Liver (tissue), 9 donors: Measurements from ENCODE around the gene PACSIN2. TPM values are rescaled to one million over a fixed set of nuclear protein-coding genes. Genes with fewer than 3 reads are reported as not detected.
A peak's percentile ranks its signal among the peaks of the same experiment; 100 is the strongest.

ENCODE experiments used
- DNase-seq: peaks from one replicate; pipeline ENCODE4 v3.0.0-alpha.2; 2017; ENCODE audit warnings: low spot score
- H3K27ac ChIP-seq, 2 donors: one replicate each; pipeline ENCODE4 v1.7.0; 2013; ENCODE audit warnings: inconsistent platforms in 2 of 2, low read length in 2 of 2, control low read depth in 1 of 2, low read depth in 1 of 2, mild to moderate bottlenecking in 1 of 2
- H3K27me3 ChIP-seq, 4 donors: one replicate each; pipeline versions ENCODE4 v1.6.1 to v1.7.0; 2013; ENCODE audit warnings: low read length in 3 of 4, inconsistent platforms in 1 of 4, mild to moderate bottlenecking in 1 of 4, moderate library complexity in 1 of 4; ENCODE audit not compliant: control insufficient read depth in 4 of 4, insufficient read depth in 4 of 4
- H3K36me3 ChIP-seq, 4 donors: one replicate each; pipeline versions ENCODE4 v1.6.1 to v1.7.0; 2013; ENCODE audit warnings: low read length in 3 of 4, mild to moderate bottlenecking in 3 of 4, low read depth in 1 of 4, moderate library complexity in 1 of 4; ENCODE audit not compliant: control insufficient read depth in 4 of 4, insufficient read depth in 3 of 4
- H3K4me1 ChIP-seq, 4 donors: one replicate each; pipeline versions ENCODE4 v1.6.1 to v1.7.0; 2013; ENCODE audit warnings: low read length in 3 of 4, mild to moderate bottlenecking in 3 of 4, moderate library complexity in 1 of 4; ENCODE audit not compliant: control insufficient read depth in 4 of 4, insufficient read depth in 4 of 4
- H3K4me3 ChIP-seq, 3 donors: one replicate each; pipeline versions ENCODE4 v1.6.1 to v1.7.0; 2013; ENCODE audit warnings: low read length in 3 of 3, control low read depth in 1 of 3, low read depth in 1 of 3, mild to moderate bottlenecking in 1 of 3
- H3K9ac ChIP-seq, 2 donors: one replicate each; pipeline ENCODE4 v1.7.0; 2013; ENCODE audit warnings: low read length in 2 of 2, mild to moderate bottlenecking in 2 of 2, moderate library complexity in 2 of 2, control low read depth in 1 of 2, low read depth in 1 of 2
- H3K9me3 ChIP-seq, 4 donors: one replicate each; pipeline versions ENCODE4 v1.6.1 to v1.7.0; 2013; ENCODE audit warnings: low read length in 3 of 4; ENCODE audit not compliant: control insufficient read depth in 4 of 4
- EGR1 ChIP-seq, 2 donors: IDR thresholded peaks; 2 replicates each; pipeline ENCODE4 v1.6.1; 2016 to 2018; ENCODE audit warnings: antibody characterized with exemption in 2 of 2, low read depth in 2 of 2
- FOXA1 ChIP-seq: IDR thresholded peaks from 2 replicates; pipeline ENCODE4 v1.6.1; 2016; ENCODE audit warnings: antibody characterized with exemption
- FOXA2 ChIP-seq: IDR thresholded peaks from 2 replicates; pipeline ENCODE4 v1.6.1; 2016; ENCODE audit warnings: antibody characterized with exemption
- GABPA ChIP-seq, 2 donors: IDR thresholded peaks in 1 of 2; conservative IDR thresholded peaks in 1 of 2; 2 replicates each; pipeline ENCODE4 v1.6.1; 2016; ENCODE audit warnings: antibody characterized with exemption in 2 of 2, mild to moderate bottlenecking in 1 of 2, moderate library complexity in 1 of 2
- HNF4A ChIP-seq, 2 donors: conservative IDR thresholded peaks; 2 replicates each; pipeline ENCODE4 v1.6.1; 2016; ENCODE audit warnings: antibody characterized with exemption in 2 of 2, mild to moderate bottlenecking in 2 of 2
- HNF4G ChIP-seq: IDR thresholded peaks from 2 replicates; pipeline ENCODE4 v1.6.1; 2016; ENCODE audit warnings: antibody characterized with exemption
- JUND ChIP-seq, 2 donors: IDR thresholded peaks; 2 replicates each; pipeline ENCODE4 v1.6.1; 2016; ENCODE audit warnings: antibody characterized with exemption in 2 of 2
- NR2F2 ChIP-seq: IDR thresholded peaks from 2 replicates; pipeline ENCODE4 v1.6.1; 2016; ENCODE audit warnings: antibody characterized with exemption
- RAD21 ChIP-seq, 2 donors: IDR thresholded peaks; 2 replicates each; pipeline ENCODE4 v1.6.1; 2016; ENCODE audit warnings: antibody characterized with exemption in 2 of 2, mild to moderate bottlenecking in 2 of 2
- RXRA ChIP-seq, 2 donors: IDR thresholded peaks; 2 replicates each; pipeline ENCODE4 v1.6.1; 2017 to 2018; ENCODE audit warnings: antibody characterized with exemption in 2 of 2, mild to moderate bottlenecking in 1 of 2
- SP1 ChIP-seq: IDR thresholded peaks from 2 replicates; pipeline ENCODE4 v1.6.1; 2018; ENCODE audit warnings: antibody characterized with exemption, mild to moderate bottlenecking
- TAF1 ChIP-seq: conservative IDR thresholded peaks from 2 replicates; pipeline ENCODE4 v1.6.1; 2016; ENCODE audit warnings: antibody characterized with exemption, mild to moderate bottlenecking
- YY1 ChIP-seq: IDR thresholded peaks from 2 replicates; pipeline ENCODE4 v1.6.1; 2016; ENCODE audit warnings: antibody characterized with exemption, mild to moderate bottlenecking
- WGBS: extraction: QIAGEN DNeasy Blood & Tissue Kit; methylation state at CpG from one replicate; pipeline ENCODE4 v1.1.7; 2013; 5-methylcytosine and 5-hydroxymethylcytosine counted together
- polyA plus RNA-seq, 2 donors: library from polyadenylated mRNA; stranded (reverse) in 1 of 2; unstranded in 1 of 2; fragments of 200-250 nt in 1 of 2; fragments of >200 nt in 1 of 2; fragmentation: Nextera tagmentation in 1 of 2; extraction: Ambion mirVana in 1 of 2; gene quantifications; one replicate each; pipeline versions ENCODE4 v1.2.1 to v1.2.3, GENCODE V29; 2013 to 2015
- total RNA-seq, 2 donors: library from RNA; depleted of rRNA; stranded (reverse); fragments of >200 nt; gene quantifications; one replicate each; pipeline ENCODE4 v1.2.3, GENCODE V29; 2014
- TF ChIP-seq, protein P1 (sequence below): IDR thresholded peaks from 2 replicates; pipeline ENCODE4 v1.6.1; 2016; ENCODE audit warnings: antibody characterized with exemption
- TF ChIP-seq, protein P2 (sequence below): IDR thresholded peaks from 2 replicates; pipeline ENCODE4 v1.6.1; 2016; ENCODE audit warnings: antibody characterized with exemption
- TF ChIP-seq, protein P3 (sequence below): IDR thresholded peaks from 2 replicates; pipeline ENCODE4 v1.6.1; 2016; ENCODE audit warnings: antibody characterized with exemption
- TF ChIP-seq, protein P4 (sequence below): fragments of 150-350 bp; IDR thresholded peaks from 2 replicates; pipeline ENCODE4 v1.5.1; 2017; ENCODE audit warnings: improper control_type of control experiment, low read depth, low read length; ENCODE audit not compliant: missing input control
- TF ChIP-seq, protein P5 (sequence below): IDR thresholded peaks from 2 replicates; pipeline ENCODE4 v1.6.1; 2016; ENCODE audit warnings: antibody characterized with exemption, mild to moderate bottlenecking
- donor health status: healthy.
- donor health status: healthy.
- donor health status: healthy.
- donor health status: healthy.
- donor health status: healthy.

The PACSIN2 gene
- total and polyA plus RNA-seq, 4 donors: 9.1 to 31.4 (median 17.0) TPM

DNA sequence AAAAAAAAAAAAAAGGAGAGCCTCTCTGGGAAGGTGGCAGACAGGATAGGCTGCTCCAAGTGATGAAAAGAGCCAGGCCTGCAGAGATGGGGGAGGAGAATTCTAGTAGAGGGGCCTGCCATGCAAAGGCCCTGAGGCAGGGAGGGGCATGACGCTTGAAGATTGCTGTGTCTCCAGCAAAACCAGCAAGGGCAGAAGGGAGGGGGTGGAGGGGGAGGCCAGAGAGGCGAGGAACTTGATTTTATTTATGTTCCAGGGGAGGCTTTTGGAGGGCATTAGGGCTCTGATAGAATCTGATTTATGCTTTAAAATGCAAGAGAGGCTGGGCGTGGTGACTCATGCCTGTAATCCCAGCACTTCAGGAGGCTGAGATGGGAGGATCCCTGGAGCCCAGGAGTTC lies 16.7 kb upstream of the PACSIN2 start:
- no peak overlapping the region for H3K27ac ChIP-seq
- H3K27me3 ChIP-seq: no peaks in the 10 kb centered on the region
- H3K36me3 ChIP-seq: no peaks in the 10 kb centered on the region
- H3K4me3 ChIP-seq: no peak overlapping the region
- H3K9ac ChIP-seq: no peak overlapping the region
- WGBS: 76% methylated on average over 3 of the region's 3 CpGs
- TF ChIP-seq, protein P1, sequence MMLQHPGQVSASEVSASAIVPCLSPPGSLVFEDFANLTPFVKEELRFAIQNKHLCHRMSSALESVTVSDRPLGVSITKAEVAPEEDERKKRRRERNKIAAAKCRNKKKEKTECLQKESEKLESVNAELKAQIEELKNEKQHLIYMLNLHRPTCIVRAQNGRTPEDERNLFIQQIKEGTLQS: no peak
- TF ChIP-seq YY1: no peak
- no peaks in the 10 kb centered on the region for H3K9me3 ChIP-seq
- peaks cover 0 to 6% (median 2%) of the 10 kb centered on the region in 4 donors for H3K4me1 ChIP-seq
- no peak for DNase-seq

DNA sequence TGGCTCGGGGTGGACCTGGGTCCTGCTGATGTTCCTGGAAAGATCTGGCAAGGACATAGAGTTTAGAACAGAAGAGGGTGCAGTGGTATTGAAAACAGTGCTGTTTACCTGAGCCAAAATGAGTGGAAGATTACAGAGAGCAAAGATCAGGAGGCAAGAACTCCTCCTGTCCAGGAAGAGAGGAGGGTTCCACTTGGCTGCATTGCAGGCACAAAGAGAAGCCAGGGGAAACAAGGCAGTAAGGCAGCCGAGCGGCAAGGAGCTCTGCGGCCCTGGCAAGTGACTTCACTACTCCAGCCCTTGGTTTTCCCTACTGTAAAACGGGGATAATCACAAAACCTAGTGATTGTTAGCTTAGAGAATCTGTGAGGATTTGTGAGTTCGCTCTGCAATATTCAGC lies 3.7 kb upstream of the PACSIN2 start:
- no peaks in the 10 kb centered on the region for H3K36me3 ChIP-seq
- 49% methylated on average over 6 of the region's 6 CpGs for WGBS
- no peaks in the 10 kb centered on the region for H3K27me3 ChIP-seq
- peak overlapping the region; percentile 34 to 51 for H3K27ac ChIP-seq
- H3K4me1 ChIP-seq: peaks cover 3 to 31% (median 24%) of the 10 kb centered on the region in 4 donors
- DNase-seq: no peak
- H3K9ac ChIP-seq: no peak overlapping the region
- no peaks in the 10 kb centered on the region for H3K9me3 ChIP-seq
- TF ChIP-seq EGR1 (IDR thresholded peaks at IDR 0.05; ENCODE audit: low read depth in 2 of 2) (no peak), TAF1 (no peak), GABPA (IDR thresholded peaks at IDR 0.05 in 1 of 2, conservative IDR thresholded peaks at IDR 0.05 in 1 of 2) (no peak), YY1 (peak; percentile 20), SP1 (peak; percentile 74), RXRA (IDR thresholded peaks at IDR 0.05) (peak in 1 of 2 donors; percentile 57), NR2F2 (peak; percentile 45), FOXA1 (peak; percentile 38), JUND (IDR thresholded peaks at IDR 0.05) (peak in 1 of 2 donors; percentile 35), RAD21 (IDR thresholded peaks at IDR 0.05) (peak; percentile 48 to 51), HNF4A (conservative IDR thresholded peaks at IDR 0.05) (peak; percentile 76 to 80), FOXA2 (peak; percentile 37), HNF4G (peak; percentile 59)
- TF ChIP-seq, protein P2, sequence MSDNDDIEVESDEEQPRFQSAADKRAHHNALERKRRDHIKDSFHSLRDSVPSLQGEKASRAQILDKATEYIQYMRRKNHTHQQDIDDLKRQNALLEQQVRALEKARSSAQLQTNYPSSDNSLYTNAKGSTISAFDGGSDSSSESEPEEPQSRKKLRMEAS: no peak
- TF ChIP-seq, protein P3, sequence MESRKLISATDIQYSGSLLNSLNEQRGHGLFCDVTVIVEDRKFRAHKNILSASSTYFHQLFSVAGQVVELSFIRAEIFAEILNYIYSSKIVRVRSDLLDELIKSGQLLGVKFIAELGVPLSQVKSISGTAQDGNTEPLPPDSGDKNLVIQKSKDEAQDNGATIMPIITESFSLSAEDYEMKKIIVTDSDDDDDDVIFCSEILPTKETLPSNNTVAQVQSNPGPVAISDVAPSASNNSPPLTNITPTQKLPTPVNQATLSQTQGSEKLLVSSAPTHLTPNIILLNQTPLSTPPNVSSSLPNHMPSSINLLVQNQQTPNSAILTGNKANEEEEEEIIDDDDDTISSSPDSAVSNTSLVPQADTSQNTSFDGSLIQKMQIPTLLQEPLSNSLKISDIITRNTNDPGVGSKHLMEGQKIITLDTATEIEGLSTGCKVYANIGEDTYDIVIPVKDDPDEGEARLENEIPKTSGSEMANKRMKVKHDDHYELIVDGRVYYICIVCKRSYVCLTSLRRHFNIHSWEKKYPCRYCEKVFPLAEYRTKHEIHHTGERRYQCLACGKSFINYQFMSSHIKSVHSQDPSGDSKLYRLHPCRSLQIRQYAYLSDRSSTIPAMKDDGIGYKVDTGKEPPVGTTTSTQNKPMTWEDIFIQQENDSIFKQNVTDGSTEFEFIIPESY: no peak
- TF ChIP-seq, protein P1: no peak
- TF ChIP-seq, protein P4, sequence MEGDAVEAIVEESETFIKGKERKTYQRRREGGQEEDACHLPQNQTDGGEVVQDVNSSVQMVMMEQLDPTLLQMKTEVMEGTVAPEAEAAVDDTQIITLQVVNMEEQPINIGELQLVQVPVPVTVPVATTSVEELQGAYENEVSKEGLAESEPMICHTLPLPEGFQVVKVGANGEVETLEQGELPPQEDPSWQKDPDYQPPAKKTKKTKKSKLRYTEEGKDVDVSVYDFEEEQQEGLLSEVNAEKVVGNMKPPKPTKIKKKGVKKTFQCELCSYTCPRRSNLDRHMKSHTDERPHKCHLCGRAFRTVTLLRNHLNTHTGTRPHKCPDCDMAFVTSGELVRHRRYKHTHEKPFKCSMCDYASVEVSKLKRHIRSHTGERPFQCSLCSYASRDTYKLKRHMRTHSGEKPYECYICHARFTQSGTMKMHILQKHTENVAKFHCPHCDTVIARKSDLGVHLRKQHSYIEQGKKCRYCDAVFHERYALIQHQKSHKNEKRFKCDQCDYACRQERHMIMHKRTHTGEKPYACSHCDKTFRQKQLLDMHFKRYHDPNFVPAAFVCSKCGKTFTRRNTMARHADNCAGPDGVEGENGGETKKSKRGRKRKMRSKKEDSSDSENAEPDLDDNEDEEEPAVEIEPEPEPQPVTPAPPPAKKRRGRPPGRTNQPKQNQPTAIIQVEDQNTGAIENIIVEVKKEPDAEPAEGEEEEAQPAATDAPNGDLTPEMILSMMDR: no peak
- TF ChIP-seq, protein P5, sequence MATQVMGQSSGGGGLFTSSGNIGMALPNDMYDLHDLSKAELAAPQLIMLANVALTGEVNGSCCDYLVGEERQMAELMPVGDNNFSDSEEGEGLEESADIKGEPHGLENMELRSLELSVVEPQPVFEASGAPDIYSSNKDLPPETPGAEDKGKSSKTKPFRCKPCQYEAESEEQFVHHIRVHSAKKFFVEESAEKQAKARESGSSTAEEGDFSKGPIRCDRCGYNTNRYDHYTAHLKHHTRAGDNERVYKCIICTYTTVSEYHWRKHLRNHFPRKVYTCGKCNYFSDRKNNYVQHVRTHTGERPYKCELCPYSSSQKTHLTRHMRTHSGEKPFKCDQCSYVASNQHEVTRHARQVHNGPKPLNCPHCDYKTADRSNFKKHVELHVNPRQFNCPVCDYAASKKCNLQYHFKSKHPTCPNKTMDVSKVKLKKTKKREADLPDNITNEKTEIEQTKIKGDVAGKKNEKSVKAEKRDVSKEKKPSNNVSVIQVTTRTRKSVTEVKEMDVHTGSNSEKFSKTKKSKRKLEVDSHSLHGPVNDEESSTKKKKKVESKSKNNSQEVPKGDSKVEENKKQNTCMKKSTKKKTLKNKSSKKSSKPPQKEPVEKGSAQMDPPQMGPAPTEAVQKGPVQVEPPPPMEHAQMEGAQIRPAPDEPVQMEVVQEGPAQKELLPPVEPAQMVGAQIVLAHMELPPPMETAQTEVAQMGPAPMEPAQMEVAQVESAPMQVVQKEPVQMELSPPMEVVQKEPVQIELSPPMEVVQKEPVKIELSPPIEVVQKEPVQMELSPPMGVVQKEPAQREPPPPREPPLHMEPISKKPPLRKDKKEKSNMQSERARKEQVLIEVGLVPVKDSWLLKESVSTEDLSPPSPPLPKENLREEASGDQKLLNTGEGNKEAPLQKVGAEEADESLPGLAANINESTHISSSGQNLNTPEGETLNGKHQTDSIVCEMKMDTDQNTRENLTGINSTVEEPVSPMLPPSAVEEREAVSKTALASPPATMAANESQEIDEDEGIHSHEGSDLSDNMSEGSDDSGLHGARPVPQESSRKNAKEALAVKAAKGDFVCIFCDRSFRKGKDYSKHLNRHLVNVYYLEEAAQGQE: peak; percentile 26
- no peak overlapping the region for H3K4me3 ChIP-seq
